ENCODE measurements around the gene CHST11.
"Not testable (repeated sequence)": the region's sequence is repeated elsewhere in the genome, so short reads cannot be mapped to it uniquely, and the experiment has no call there.

CHST11 gene

DNA sequence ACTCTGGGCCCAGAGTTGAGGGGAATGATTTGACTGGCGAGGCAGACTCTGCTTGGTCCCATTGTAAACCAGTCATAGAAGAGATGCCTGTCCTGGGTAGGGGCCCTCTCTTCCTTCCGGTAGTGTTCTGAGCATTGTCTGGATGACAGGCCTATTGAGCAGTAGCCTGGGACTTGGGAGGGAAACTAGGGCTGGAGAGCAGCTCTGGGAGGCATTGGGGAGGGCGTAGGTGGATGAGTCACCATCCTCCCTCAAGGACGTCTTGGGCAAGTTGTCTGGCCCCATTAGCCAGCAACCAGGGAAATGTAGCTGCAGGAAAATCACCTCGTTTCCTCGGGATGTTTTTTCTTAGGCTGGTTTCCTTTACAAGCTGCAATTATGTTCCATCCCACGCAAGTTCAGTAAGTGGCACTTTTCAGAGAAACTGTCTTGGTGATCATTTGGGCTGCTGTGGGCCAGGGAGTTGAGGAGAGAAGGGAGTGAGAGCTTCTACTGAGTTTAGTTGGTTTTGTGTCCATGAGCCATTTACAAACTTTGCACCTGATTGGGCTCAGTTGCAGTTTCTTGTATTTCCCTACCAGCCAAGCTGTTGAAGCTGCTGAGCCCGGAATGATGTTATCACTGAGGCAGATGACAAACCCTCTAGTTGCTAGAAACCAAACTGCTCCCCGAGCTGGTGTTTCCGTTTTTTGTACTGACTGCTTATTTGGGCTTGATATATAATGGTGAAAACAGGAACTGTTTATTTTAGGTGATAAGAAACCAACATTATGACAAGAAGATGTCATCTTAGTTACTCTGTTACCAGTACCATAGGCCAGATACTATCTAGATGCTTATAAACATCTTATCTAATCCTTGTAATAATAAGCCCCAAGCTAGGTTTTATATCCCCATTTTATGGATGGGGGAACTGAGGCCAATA lies 147.6 kb downstream of the CHST11 start:
- DNase-seq (ENCODE audit: low read depth) = peak; percentile 98

GRCh38 chr12:104604995-104605675 lies 148.4 kb downstream of the CHST11 start:
- DNase-seq (ENCODE audit: low read depth) = peak; percentile 67

DNA sequence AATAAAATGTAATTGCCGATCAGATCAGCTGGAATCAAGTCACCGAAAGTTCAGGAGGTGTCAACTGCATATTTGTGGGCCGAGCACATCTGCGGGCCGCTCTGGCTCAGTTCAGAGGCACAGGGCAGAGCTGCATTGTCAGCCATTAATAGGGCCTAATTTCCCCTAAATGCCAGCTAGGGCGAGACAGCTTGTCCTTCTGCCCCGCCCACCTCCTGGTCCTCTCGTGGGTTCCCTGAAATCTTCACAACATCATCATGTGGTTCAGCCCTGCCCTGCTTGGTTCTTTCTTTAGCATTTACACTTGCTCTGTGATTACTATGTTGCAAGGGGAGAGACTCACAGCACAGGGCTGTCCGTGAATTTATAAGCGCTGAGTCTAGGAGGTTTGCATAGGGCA lies 148.9 kb downstream of the CHST11 start:
- peak; percentile 59 for DNase-seq (ENCODE audit: low read depth)

DNA sequence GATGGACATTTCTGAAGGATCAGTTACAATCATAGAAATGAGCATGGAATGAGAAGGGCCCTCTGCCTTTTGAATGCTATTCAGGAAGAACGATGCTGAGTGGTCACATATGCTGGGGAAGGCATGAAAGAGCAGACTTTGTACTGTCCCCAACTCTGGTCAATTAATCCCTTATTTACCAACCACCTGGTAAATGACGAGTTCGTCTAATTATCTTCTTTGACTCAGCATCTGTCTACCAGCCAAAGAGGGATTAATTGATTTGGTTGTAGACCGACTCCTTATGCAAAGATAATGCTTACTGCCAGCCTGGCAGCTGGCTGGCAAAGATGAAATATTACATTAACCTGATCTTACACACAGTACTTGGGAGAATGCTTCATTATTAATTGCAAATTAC lies 152.2 kb downstream of the CHST11 start:
- DNase-seq (ENCODE audit: low read depth) = no peak

DNA sequence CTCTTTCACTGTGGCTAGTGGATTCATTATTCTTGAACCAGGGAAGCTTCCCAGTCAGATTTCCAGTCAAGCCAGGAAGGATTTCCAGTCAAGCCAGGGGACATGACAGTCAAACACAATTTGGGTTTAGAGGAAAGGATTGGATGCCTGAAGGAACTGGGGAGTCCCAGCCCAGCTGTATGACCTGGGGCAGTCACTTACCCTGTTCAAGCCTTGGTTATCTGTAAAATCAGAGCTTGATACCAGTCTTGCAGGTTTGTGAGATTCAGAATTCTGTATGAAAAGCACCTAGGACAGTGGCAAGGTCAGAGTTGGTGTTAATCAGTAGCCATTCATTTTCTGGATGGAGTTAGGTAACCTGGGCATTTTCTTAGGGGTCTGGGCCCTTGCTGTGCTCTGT lies 152.7 kb downstream of the CHST11 start:
- no peak for DNase-seq (ENCODE audit: low read depth)

- no peak for DNase-seq (ENCODE audit: low read depth)
Observed at GRCh38 chr12:104610513-104611235, 153.9 kb downstream of the CHST11 start.

DNA sequence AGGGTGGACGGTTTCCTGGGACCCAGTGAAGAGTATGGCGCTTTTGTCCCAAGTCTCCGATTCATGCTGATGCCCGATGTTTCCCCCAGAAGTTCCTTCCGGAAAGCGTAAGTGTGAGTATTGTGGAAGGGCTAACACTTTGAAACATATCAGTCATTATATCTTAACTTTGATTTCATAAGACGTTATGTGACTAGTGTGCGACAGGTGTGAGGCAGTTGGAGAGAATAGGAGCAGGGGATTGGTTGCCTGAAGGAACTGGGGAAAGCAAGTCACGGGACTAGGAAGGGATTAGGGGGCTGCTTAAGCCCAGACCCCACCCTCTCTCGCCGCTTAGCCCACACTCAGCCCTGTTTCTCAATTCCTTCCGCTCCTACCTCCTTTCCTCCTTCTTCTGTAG lies 154.9 kb downstream of the CHST11 start:
- DNase-seq (ENCODE audit: low read depth) = no peak

DNA sequence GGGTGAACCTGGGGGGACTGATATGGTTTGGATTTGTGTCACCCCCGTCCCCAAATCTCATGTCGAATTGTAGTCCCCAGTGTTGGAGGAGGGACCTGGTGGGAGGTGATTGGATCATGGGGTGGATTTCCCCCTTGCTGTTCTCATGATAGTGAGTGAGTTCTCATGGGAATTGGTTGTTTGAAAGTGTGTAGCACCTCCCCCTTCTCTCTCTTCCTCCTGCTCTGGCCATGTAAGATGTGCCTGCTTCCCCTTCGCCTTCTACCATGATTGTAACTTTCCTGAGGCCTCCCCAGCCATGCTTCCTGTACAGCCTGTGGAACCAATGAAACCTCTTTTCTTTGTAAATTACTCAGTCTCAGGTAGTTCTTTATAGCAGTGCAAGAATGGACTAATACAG lies 156.6 kb downstream of the CHST11 start:
- not testable (repeated sequence) for DNase-seq (ENCODE audit: low read depth)

GRCh38 chr12:104615048-104615561 lies 158.4 kb downstream of the CHST11 start:
- no peak for DNase-seq (ENCODE audit: low read depth)

DNA sequence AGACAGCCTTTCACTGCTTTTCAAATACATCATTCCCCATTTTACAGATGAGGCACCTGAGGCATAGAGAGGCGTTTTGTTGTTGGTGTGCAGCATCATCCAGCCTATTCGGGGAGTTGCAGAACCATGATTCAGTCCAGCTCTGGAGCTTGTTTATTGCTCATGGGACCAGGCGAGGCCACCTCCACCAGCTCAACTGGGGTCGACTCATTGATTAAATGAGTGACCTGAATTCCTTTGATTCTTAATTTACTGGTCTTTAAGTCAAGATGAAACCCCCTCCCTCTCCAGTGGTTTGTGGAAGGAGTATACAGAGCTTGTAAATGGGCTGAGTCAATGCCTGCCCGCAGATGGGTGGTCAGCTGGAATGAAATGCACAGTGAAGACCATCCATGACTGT lies 161.9 kb downstream of the CHST11 start:
- peak; percentile 29 for DNase-seq (ENCODE audit: low read depth)

GRCh38 chr12:104619305-104619704 lies 162.6 kb downstream of the CHST11 start:
- DNase-seq (ENCODE audit: low read depth) = no peak

GRCh38 chr12:104620837-104621531 lies 164.2 kb downstream of the CHST11 start:
- DNase-seq (ENCODE audit: low read depth) = no peak

GRCh38 chr12:104622928-104623327 lies 166.2 kb downstream of the CHST11 start:
- DNase-seq (ENCODE audit: low read depth) = no peak

DNA sequence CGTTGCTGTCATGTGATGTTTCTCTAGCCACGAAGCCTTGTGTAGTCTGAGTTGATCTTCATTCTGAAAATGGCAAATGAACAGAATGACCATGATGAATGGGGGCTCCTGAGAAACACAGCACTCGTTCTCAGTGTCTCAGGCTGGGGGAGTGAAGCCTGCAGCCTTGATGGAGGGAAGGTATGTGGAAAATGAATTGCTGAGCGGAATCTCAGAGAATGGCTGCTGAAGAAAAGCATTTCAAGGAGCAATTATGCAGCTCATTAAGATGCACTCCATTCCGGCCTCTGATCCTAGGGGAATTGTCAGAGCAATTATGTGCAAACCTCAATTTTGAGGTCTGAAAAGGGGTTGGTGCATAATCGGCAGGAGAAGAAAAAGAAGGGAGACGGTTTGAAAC lies 167.1 kb downstream of the CHST11 start:
- DNase-seq (ENCODE audit: low read depth) = no peak

GRCh38 chr12:104624529-104624928 lies 167.8 kb downstream of the CHST11 start:
- no peak for DNase-seq (ENCODE audit: low read depth)

GRCh38 chr12:104626069-104626837 lies 169.5 kb downstream of the CHST11 start:
- no peak for DNase-seq (ENCODE audit: low read depth)

GRCh38 chr12:104627231-104627989 lies 170.7 kb downstream of the CHST11 start:
- no peak for DNase-seq (ENCODE audit: low read depth)

GRCh38 chr12:104627990-104628830 lies 171.5 kb downstream of the CHST11 start:
- DNase-seq (ENCODE audit: low read depth) = no peak

- DNase-seq (ENCODE audit: low read depth) = no peak
Observed at GRCh38 chr12:104628831-104629135, 172.0 kb downstream of the CHST11 start.
